ENCODE results near the gene RPUSD4.

GRCh38 chr11:126224647-126225294 is 13.3 kb upstream of the RPUSD4 start:
- TF ChIP-seq CTCF (conservative IDR thresholded peaks at IDR 0.05; ENCODE audit: low read depth in 2 of 2) = no peak
- TF ChIP-seq EZH2 (IDR thresholded peaks at IDR 0.05; ENCODE audit: low read depth, unreplicated experiment) = no peak
- TF ChIP-seq EZH2phosphoT487 (IDR thresholded peaks at IDR 0.05; ENCODE audit: unreplicated experiment) = no peak
- no peak for TF ChIP-seq POLR2AphosphoS5 (IDR thresholded peaks at IDR 0.05; ENCODE audit: low read depth)
- TF ChIP-seq REST (IDR thresholded peaks at IDR 0.05; ENCODE audit: unreplicated experiment) = no peak
- TF ChIP-seq NANOG (IDR thresholded peaks at IDR 0.05; ENCODE audit: borderline replicate concordance) = no peak
- no peak for TF ChIP-seq ETS1 (IDR thresholded peaks at IDR 0.05)
- TF ChIP-seq JUNB (IDR thresholded peaks at IDR 0.05; ENCODE audit: unreplicated experiment) = no peak
- TF ChIP-seq CREB1 (CRISPR knock-in tag; IDR thresholded peaks at IDR 0.05; ENCODE audit: low read depth) = no peak
- no peak for TF ChIP-seq ZNF114 (CRISPR knock-in tag; IDR thresholded peaks at IDR 0.05)
- no peak for TF ChIP-seq ZNF462 (CRISPR knock-in tag; IDR thresholded peaks at IDR 0.05)
- no peak for TF ChIP-seq ZNF331 (CRISPR knock-in tag; IDR thresholded peaks at IDR 0.05; ENCODE audit: low read depth)
- TF ChIP-seq STAT1 (IDR thresholded peaks at IDR 0.05; ENCODE audit: unreplicated experiment) = no peak

Measured in GM23338 (cell line).